SK-N-SH (cell line): Measurements from ENCODE around the gene CD180.

Source experiments
- FOSL2 ChIP-seq: IDR thresholded peaks from 2 replicates; pipeline ENCODE4 v1.4.0; 2012; ENCODE audit warnings: low read depth, mild to moderate bottlenecking, moderate library complexity, borderline replicate concordance
- FOXM1 ChIP-seq: IDR thresholded peaks from 2 replicates; pipeline ENCODE4 v1.4.0; 2012; ENCODE audit warnings: low read depth, mild to moderate bottlenecking
- GATA2 ChIP-seq: sonication (generic); formaldehyde crosslinking; IDR thresholded peaks from 2 replicates; pipeline ENCODE4 v1.5.0; 2020; ENCODE audit warnings: mild to moderate bottlenecking, missing genetic modification reagents
- JUND ChIP-seq: IDR thresholded peaks from 2 replicates; pipeline ENCODE4 v1.4.0; 2012
- NFIC ChIP-seq: IDR thresholded peaks from 2 replicates; pipeline ENCODE4 v1.4.0; 2012; ENCODE audit warnings: borderline replicate concordance
- POLR2AphosphoS5 ChIP-seq: IDR thresholded peaks from 2 replicates; pipeline ENCODE4 v1.6.1; 2012; ENCODE audit warnings: low read depth, low read length
- RAD21 ChIP-seq: IDR thresholded peaks from 2 replicates; pipeline ENCODE4 v1.6.1; 2012; ENCODE audit warnings: mild to moderate bottlenecking, low read length
- RFX5 ChIP-seq: IDR thresholded peaks from 2 replicates; pipeline ENCODE4 v1.6.1; 2012; ENCODE audit warnings: mild to moderate bottlenecking, improper control_type of control experiment, low read length
- TEAD4 ChIP-seq: IDR thresholded peaks from 2 replicates; pipeline ENCODE4 v1.4.0; 2012; ENCODE audit warnings: mild to moderate bottlenecking, borderline replicate concordance; ENCODE audit not compliant: insufficient read depth
- TF ChIP-seq, protein P1 (sequence below): fragments of 200-600 bp; sonication (generic); IDR thresholded peaks from 2 replicates; pipeline ENCODE4 v1.6.1; 2017; ENCODE audit warnings: antibody characterized with exemption, mild to moderate bottlenecking, moderate library complexity
- TF ChIP-seq, protein P2 (sequence below): IDR thresholded peaks from 2 replicates; pipeline ENCODE4 v1.4.0; 2012; ENCODE audit warnings: low read depth
- TF ChIP-seq, protein P3 (sequence below): IDR thresholded peaks from 2 replicates; pipeline ENCODE4 v1.4.0; 2012; ENCODE audit warnings: low read depth, borderline replicate concordance
- TF ChIP-seq, protein P4 (sequence below): IDR thresholded peaks from 2 replicates; pipeline ENCODE4; 2012

DNA sequence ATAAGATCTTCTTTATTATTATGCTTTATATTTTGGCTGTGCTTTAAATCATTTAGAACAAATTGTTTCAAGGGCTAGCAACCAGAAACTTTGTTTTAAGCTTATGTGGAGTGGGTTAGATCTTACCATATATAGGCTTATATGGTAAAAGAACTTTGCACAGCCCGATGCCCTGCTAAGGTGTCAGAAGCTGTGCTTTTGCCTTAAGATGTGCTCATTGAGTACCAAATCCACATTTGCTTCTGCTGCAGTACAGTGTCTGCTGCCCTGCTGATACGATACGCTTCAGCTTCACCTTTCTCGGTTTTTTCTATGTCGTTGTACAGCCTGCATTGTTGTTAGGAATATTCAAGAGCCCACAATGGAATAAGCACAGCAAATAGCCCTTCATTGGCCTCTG lies 34.8 kb downstream of the CD180 start:
- TF ChIP-seq, protein P1, sequence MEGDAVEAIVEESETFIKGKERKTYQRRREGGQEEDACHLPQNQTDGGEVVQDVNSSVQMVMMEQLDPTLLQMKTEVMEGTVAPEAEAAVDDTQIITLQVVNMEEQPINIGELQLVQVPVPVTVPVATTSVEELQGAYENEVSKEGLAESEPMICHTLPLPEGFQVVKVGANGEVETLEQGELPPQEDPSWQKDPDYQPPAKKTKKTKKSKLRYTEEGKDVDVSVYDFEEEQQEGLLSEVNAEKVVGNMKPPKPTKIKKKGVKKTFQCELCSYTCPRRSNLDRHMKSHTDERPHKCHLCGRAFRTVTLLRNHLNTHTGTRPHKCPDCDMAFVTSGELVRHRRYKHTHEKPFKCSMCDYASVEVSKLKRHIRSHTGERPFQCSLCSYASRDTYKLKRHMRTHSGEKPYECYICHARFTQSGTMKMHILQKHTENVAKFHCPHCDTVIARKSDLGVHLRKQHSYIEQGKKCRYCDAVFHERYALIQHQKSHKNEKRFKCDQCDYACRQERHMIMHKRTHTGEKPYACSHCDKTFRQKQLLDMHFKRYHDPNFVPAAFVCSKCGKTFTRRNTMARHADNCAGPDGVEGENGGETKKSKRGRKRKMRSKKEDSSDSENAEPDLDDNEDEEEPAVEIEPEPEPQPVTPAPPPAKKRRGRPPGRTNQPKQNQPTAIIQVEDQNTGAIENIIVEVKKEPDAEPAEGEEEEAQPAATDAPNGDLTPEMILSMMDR = no peak
- TF ChIP-seq, protein P2, sequence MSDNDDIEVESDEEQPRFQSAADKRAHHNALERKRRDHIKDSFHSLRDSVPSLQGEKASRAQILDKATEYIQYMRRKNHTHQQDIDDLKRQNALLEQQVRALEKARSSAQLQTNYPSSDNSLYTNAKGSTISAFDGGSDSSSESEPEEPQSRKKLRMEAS = no peak
- TF ChIP-seq, protein P3, sequence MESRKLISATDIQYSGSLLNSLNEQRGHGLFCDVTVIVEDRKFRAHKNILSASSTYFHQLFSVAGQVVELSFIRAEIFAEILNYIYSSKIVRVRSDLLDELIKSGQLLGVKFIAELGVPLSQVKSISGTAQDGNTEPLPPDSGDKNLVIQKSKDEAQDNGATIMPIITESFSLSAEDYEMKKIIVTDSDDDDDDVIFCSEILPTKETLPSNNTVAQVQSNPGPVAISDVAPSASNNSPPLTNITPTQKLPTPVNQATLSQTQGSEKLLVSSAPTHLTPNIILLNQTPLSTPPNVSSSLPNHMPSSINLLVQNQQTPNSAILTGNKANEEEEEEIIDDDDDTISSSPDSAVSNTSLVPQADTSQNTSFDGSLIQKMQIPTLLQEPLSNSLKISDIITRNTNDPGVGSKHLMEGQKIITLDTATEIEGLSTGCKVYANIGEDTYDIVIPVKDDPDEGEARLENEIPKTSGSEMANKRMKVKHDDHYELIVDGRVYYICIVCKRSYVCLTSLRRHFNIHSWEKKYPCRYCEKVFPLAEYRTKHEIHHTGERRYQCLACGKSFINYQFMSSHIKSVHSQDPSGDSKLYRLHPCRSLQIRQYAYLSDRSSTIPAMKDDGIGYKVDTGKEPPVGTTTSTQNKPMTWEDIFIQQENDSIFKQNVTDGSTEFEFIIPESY = no peak
- TF ChIP-seq GATA2 (CRISPR knock-in tag) = no peak
- no peak for TF ChIP-seq POLR2AphosphoS5
- TF ChIP-seq TEAD4 = no peak
- no peak for TF ChIP-seq RAD21
- no peak for TF ChIP-seq RFX5
- TF ChIP-seq NFIC = no peak
- TF ChIP-seq JUND = no peak
- TF ChIP-seq, protein P4, sequence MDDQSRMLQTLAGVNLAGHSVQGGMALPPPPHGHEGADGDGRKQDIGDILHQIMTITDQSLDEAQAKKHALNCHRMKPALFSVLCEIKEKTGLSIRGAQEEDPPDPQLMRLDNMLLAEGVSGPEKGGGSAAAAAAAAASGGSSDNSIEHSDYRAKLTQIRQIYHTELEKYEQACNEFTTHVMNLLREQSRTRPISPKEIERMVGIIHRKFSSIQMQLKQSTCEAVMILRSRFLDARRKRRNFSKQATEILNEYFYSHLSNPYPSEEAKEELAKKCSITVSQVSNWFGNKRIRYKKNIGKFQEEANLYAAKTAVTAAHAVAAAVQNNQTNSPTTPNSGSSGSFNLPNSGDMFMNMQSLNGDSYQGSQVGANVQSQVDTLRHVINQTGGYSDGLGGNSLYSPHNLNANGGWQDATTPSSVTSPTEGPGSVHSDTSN = no peak
- TF ChIP-seq FOXM1 = no peak
- TF ChIP-seq FOSL2 = no peak
